HG03575 (cell line): ENCODE data around the gene FGFR3.

Experiments
- ATAC-seq: cut with Tn5 transposase; IDR thresholded peaks from one replicate; pipeline ENCODE4 v1.9.1; 2021; ENCODE audit not compliant: unreplicated experiment, insufficient number of reproducible peaks, low FRiP score; ENCODE audit errors: extremely low read depth

FGFR3 gene

GRCh38 chr4:1783970-1784369 lies 9.1 kb upstream of the FGFR3 start:
- no peak for ATAC-seq

- no peak for ATAC-seq
Observed at GRCh38 chr4:1784395-1784788, 8.7 kb upstream of the FGFR3 start.

GRCh38 chr4:1784789-1785591 lies 8.1 kb upstream of the FGFR3 start:
- ATAC-seq: no peak

GRCh38 chr4:1785592-1785991 lies 7.5 kb upstream of the FGFR3 start:
- no peak for ATAC-seq

- ATAC-seq: no peak
Observed at GRCh38 chr4:1786544-1787362, 6.3 kb upstream of the FGFR3 start.

- ATAC-seq: no peak
Observed at GRCh38 chr4:1787411-1788077, 5.5 kb upstream of the FGFR3 start.

GRCh38 chr4:1788254-1788973 lies 4.7 kb upstream of the FGFR3 start:
- no peak for ATAC-seq

GRCh38 chr4:1789552-1789951 lies 3.5 kb upstream of the FGFR3 start:
- ATAC-seq: no peak

- ATAC-seq: no peak
Observed at GRCh38 chr4:1790005-1790404, 3.1 kb upstream of the FGFR3 start.

GRCh38 chr4:1792158-1792831 lies 798 bp upstream of the FGFR3 start:
- ATAC-seq: no peak

GRCh38 chr4:1793496-1793840 lies 375 bp downstream of the FGFR3 start:
- no peak for ATAC-seq

- ATAC-seq: no peak
Observed at GRCh38 chr4:1793940-1794808, 1.1 kb downstream of the FGFR3 start.

- ATAC-seq: no peak
Observed at GRCh38 chr4:1794809-1795298, 1.8 kb downstream of the FGFR3 start.

- ATAC-seq: no peak
Observed at GRCh38 chr4:1795299-1796195, 2.5 kb downstream of the FGFR3 start.

- no peak for ATAC-seq
Observed at GRCh38 chr4:1796486-1797204, 3.6 kb downstream of the FGFR3 start.

GRCh38 chr4:1797298-1797860 lies 4.3 kb downstream of the FGFR3 start:
- no peak for ATAC-seq
